NOMO-1 treated with DMSO at 0.1 percent for 48 hours (cell line): ENCODE data around the gene ARL15.

Source experiments
- DNase-seq: peaks from one replicate; lab custom pipeline; 2025; ENCODE audit not compliant: unreplicated experiment; lab: John Stamatoyannopoulos, UW

Gene ARL15

DNA sequence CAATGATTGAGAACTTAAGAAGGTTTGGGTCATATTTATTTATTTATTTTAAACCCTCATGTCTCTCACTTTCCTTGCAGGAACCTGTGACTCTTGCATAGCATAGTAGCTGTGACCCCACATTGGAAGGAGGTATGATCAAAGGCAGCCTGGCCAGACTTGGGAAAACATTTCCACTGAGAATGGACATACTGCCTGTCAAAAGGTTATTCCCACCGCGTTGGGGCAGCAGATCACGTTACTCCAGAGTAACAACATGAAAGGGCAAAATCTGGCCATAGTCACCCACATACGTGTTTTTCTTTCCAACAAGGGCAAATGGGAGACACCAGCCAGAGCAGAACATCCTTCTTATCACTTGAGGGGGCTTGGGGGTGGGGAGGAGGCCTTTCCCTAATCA, 95.7 kb downstream of the ARL15 start:
- no peak for DNase-seq

DNA sequence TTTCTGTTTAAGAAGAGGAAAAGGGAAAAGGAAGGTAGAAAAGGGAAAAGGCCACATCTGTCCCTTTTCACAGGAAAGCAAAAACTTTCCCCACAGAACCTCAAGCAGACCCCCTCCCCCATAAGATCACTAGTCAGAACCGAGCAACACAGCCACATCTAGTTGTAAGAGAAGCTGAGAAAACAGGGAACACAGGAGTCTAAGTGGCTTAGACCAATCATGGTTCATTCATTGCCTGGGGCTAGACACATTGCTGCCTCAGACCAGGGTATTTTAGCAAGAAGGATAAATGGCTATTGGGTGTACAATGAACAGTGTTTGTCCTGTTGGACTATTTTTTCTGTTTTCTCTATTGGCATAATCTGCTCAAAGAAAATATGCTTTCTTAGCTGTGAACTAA, 98.0 kb downstream of the ARL15 start:
- DNase-seq = no peak

DNA sequence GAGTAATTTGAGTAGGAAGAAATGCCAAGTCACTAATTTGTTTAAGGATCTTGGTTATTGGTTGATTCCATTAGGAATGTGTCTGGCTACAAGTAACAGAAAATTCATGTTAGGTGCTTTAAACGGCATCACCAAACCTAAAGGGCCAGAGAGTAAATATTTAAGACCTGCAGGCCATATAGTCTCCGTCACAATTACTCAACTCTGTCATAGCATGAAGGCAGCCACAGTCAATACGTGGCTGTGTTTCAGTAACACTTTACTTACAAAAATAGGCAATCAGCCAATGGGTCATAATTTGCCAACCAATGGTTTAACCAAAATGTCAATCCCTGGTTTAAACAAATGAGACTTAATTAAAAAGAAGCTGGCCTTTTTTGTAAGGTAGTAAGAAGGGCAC, 98.5 kb downstream of the ARL15 start:
- DNase-seq = no peak

DNA sequence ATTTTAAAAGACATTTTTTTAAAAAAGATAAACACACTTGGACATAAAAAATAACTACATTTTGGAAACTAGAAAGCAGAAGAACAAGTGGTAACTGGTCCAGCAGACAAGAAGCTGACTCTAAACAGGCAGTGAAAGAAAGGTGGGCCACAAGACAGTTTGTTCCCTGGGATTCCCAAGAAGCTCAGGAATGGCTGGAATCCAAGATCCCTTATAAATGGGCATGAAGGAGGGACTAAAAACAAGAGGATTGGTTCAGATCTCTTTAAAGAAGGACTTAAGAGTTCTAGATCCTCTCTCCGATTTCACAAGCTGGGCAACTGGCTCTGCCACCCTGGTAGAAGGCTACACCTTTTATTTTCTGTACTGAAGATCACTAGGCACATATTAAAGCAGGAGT, 102.8 kb downstream of the ARL15 start:
- no peak for DNase-seq

DNA sequence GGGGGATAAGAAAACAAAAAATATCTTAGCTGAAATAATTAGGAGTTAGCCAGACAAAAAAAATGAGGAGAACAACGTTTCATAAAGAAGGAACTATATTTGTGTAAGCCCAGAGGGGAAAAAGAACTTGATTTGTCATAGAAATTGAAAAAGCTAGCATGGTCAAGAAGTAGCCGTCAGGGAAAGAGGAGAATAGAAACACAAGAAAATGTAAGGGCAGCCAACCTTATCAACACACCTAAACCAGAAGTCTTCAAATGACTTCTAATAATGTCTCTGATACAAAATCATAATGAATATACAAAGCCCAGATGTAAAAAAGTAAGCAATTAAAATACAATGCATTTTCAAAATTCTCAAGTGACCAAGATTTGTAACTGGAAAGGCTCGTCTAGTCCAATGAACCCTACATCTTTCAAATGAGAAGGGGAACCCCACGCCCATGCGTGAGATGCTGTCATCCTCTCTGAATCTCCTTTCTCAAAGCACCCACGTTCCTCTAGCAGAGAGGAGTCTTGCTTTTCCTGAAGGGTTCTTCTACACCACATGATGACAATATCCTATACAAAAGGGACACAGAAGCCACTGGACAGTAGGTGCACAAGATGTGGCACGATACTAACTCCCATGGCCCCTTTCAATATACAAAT, 103.7 kb downstream of the ARL15 start:
- DNase-seq = no peak

DNA sequence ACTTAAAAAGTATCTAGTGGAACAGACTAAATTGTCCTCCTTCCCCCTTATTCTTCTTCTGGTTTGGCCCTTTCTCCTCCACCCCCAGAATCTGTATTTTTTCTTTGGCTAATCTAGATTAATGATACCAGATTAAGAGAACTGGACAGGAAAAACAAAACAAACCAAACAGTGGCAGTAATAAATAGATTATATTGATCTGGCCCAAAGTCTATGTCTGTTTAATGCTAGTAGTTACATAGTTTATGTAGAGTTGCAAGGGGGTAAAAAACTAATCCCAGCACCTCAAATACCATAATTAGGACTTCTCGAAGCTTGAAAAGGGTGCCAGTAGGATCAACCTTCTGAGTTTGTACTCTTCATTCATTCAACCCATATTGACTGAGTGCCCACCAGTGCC, 104.5 kb downstream of the ARL15 start:
- DNase-seq = no peak

DNA sequence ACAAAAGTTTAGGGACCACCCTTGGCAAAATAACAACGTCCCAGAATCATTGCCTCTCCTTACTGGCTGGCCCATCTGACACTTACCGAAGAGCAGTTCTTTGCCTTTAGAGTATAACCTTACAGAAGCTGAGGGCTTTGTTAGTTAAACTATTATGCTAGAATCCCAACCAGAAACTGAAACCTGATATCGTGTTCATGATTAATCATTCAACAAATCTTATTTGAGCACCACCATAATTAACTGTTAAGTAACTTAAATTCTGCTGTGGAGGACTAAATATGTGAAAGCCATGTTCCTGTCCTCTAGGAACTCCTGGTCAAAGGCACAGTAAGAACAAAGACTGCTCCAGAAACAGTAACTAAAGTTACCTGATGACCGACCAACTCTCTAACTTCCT, 104.9 kb downstream of the ARL15 start:
- DNase-seq = no peak

DNA sequence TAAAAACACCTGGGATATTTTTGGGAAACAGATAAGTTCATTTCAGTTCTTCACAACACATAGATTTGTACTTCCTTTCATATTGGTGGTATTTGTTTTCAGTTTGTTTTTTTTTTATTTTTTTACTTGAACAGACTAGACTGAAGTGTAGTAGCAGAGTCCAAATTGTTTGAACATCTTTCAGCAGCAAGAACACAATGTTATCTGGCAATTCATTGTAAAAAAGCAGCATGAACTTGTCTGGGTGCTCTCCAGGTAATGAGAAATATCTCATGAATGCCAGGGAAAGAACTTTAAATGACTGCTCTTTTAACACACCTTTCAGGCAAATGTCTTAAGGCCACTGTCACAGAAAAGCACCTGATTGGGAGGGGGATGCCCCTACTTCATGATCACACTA, 113.4 kb downstream of the ARL15 start:
- DNase-seq = no peak

DNA sequence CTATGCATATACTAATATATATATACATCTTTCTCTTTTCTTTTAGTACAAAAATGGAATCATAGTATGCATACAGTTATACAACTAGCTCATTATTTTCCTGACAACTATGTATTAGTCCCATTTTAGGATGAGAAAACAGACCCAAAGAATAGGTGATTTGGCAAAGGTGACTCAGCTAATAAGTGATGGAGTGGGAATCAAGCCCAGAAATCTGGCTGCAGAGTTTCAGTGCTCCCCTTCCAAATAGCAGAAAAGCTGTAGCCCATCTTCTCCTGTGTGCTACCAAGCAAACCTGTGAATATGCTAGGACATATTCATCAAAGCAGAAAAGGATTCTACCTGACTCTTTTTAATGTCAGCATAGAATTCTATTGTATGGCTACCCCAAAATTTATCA, 114.7 kb downstream of the ARL15 start:
- DNase-seq = no peak

DNA sequence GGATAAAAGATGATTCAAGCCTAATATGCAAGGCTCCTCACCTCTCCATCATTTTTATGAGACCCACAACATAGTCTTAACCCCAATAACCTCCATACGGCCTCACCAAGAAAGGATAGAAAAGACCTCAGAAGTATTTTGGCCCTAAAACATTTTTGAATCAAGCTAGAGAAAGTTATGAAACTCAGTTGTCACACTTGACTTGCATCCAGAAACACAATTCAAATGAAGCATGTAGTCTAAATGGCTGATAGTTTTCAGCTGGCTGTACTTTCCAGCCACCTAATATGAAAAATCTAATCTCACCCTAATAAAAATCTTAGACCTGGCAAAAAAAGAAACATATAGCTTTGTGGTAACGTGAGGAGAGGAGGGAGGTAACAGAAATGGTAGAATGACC, 116.1 kb downstream of the ARL15 start:
- DNase-seq = no peak

DNA sequence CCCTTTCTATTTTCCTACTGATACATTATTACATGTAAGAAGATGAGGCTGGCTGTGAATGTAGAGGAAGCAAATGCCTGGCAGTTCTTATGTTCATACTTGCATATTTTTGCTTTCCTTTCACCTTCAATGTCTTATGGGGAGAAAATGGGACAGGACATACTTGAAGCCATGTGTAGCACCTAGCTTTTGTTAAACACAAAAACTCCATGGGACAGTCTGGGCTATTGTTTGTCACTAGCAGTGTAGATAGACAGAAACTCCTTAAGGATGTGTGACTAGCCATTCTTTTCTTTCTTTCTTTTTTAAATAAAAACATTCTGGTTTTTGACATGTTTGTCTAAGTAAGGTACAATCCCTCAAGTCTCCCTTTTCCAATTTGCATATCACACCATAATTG, 122.7 kb downstream of the ARL15 start:
- no peak for DNase-seq

DNA sequence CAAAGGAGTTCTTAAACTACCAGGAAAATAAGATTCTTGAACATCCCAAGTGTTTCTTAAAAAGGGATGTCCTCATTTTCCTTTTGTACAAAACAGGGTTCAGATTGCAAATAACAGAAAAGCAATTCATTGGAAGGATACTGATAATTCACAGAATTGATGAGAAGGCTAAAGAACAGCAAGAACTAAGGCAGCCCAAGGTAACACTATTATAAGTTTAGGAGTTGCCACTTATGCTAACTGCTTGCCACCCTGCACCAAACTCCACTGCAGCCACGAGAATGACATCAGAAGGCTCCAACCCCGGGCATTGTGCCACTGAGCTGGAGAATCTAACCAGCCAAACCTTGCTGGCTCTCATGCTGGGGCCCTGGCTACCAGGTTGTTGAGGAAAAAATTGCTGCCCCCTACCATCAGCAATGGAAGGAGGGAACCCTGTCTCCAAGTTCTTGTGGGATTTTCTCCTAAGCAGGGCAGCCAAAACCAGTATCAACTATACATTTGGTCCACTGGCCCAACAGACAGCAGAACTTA, 123.4 kb downstream of the ARL15 start:
- DNase-seq = no peak

DNA sequence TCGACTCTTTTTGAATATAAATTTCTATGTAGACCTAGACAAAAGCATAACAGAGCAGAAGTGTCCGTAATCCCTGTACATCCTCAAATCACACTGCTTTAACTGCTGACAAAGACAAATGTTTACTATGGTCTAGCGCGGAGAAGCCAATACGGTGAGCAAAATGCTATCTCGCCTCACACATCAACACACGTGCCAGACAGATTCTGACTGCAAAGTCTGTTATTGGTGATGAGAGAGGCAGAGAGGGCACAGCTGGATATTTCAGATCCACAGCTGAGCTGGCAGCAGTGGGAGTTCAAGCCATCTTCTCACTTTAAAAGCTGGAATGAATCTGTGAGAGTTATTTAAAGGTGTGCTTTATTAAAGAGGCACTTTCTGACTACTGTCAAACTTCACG, 124.3 kb downstream of the ARL15 start:
- DNase-seq = no peak

DNA sequence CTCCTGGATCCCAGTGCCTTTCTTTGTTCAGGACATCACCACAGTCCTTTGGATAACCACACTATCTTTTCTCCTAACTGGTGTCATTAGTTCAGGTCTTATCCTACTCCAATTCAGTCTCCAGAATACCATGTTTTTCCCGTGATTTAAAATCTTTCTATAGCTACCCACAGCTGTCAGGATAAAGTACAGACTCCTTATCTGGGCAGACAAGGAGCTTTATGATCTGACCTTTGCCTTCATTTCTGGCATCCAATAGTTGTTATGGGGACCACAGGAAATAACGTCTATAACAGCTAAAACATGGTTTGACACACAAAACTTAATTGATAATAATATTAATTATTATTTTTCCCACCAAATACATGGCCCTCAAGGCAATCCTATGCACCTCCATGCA, 125.6 kb downstream of the ARL15 start:
- DNase-seq = no peak

DNA sequence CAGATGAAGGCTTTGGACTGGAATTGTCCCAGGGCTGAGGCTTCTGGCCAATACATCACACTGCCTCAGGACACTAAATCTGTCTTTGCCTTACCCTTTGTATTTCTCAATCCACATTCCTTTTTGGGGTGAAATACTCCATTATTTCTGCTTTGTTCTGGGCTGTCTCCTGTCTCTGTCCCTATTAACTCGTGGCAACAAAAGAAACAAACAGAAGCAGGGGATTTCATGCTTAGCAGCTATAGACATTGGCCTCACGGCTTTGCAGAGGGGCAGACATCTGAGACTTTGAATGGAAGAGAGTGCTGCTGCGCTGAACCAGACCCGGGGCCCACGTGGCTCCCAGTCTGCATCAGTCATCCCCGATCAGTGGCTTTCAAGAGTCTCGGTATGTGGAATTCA, 129.7 kb downstream of the ARL15 start:
- DNase-seq = no peak

DNA sequence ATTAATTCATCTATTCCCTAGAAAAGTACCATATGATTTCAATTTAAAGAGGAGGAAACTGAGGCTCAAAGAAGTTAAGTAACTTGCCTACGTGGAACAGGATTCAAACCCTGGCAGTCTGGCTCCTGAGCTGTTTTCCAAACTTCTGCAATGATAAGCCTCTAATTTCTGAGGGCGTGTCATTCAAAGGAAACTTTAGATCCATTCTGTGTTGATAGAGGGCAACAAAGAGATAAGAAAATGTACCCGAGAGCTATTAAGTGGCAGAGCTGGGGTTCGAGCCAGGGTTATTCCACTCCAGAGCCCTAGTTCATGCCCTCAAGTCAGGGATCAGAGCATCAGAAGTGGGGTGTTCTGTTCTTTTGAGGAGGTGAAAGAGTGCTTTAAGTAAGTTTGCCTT, 131.4 kb downstream of the ARL15 start:
- DNase-seq = no peak

DNA sequence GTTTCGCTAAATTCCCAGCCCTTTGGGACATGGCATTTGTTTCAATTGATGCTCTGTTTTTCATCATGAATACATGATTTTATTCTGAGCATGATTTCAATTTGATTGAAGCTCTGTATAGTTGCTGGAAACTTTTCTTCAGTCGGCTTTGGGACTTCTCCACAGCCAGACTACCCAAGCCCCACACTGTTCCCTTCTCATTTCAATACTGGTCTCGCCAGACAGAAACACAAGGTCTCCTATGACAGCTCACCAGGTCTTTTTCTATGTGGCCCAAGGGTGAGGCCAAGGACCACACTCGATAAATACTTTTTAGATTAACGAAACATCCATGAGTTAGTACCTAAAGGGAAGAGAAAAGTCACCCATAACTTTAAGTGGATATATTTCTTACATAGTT, 132.2 kb downstream of the ARL15 start:
- no peak for DNase-seq

DNA sequence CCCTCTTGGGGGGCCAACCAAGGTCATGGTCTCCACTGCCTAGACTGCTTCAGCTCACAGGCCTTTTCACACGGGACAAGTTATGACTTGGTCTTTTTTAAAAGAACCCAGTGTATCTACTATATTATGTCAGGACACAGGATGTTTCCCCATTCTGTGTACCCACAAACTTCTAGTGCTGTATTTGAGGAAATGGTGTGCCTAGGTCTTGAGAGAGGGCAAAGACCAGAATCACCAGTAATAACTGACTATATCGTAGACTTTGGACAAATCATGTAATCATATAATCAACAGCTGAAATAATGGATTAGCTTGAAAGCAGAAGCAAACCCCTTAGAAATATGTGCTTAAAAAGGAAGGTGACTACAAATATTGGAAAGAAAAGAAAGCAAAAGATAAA, 133.3 kb downstream of the ARL15 start:
- peak; percentile 8 for DNase-seq

DNA sequence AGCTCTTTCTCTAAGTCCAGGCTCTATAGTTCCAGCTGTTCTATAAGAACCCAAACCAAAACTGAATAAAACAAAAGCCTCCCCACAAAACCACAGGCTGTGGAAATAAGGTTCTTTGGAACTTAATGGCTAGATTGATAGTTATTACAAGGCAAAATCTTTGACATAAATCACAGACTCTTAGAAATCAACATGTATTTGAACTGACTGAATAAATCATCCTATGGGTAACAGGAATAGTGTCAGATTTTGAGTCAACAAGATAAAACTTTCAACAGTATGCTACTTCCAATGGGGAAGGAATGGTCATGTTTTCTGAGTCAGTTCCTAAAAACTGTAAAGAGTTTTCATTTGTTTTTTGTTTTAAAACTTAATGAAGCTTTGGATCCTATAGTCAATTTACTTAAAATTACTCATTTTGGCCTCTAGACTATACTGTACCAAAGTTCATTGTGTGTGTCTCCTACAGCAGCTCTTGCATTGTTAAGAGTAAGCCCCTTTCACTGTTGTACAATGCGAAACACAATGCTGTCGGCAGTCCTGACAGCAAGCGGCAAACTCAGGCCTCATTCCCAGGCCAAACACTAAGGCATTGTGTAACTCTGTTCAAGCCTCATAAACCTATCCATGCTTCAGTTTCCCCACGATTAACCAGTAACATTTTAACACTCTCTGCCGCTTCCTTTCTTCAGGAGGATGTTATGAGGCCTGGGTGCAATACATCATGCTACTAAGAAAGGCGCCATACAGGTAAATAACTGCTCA, 134.1 kb downstream of the ARL15 start:
- no peak for DNase-seq

DNA sequence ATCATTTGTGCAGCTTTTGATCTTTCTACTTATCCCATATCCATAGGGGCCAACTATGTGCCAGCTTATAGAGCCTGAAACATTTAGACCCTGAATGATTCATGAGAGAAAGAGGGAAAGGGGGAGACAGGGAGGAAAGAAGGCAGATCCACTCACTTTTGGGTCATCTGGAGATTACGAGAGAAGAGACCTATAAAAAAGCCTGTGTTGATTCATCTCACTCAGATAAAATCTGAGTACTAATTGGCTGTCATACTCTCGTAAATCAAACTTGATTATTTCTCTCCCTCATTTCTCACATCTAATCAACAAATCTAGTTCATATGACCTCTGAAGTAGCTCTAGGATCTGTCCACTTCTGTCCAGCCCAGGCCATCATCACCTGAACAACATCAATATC, 137.1 kb downstream of the ARL15 start:
- DNase-seq = no peak

DNA sequence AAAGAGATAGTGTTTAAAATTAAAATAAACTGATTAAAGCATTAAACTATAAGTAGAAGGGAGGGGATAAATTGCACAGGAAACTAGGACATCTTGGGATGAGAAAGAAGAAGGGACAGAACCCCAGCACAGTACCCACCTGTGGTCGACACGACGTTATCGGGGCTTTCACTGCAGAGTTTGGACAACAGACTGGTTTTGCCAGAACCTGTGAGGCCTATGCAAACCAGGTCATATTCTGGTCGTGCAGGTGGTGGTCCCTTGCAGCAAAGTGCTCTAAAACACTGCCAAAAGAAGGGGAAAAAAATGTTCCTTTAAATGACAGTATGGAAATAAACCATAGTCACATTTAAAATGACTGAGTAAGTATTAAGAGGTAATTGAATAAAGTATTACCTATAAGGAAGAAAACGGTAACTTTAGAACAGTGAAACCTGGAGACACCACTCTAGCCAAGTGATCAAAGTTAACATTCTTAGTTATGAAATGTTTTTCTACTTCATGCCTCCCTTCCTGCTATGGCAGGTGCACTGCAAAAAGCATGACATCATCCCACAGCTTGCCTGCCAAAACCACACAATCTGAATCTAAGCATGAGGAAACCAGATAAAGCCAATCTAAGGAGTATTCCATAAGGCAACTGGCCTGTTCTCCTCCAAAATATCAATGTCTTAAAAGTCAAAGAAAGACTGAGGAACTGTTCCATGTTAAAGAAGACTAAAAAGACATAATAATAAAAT, 138.6 kb downstream of the ARL15 start:
- no peak for DNase-seq

DNA sequence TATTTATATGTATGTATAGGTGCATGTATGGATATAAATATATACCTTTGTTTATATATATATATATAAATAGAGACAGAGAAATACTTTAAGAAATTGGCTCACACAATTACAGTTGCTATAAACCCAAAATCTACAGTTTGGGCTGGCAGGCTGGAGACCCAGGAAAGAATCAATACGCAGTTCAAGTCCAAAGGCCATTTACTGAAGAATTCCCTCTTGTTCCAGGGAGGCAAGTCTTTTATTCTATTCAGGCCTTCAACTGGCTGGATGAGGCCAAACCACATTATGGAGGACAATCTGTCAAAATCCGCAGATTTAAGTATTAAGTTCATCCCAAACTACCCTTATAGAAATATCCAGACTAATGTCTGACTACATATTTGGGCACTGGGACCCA, 144.7 kb downstream of the ARL15 start:
- DNase-seq = no peak
